Stimulated activated CD4-positive, alpha-beta T cell treated with anti-CD3 and anti-CD28 coated beads, Interleukin-15, amount 100 ng/mL, for 1 hour (primary cell): Measurements from ENCODE around the gene GRPEL1.

Experiments
- DNase-seq, 2 donors: peaks; one replicate each; pipeline ENCODE4 v3.0.0-alpha.2; 2020; ENCODE audit warnings: low read depth in 1 of 2, low spot score in 1 of 2

The GRPEL1 gene

GRCh38 chr4:7045961-7046921, 21.6 kb downstream of the GRPEL1 start:
- DNase-seq = no peak

GRCh38 chr4:7045553-7045952, 22.3 kb downstream of the GRPEL1 start:
- DNase-seq = no peak

- DNase-seq = no peak
These were observed 23.5 kb downstream of the GRPEL1 start for GRCh38 chr4:7044137-7044930.

GRCh38 chr4:7043284-7044136, 24.4 kb downstream of the GRPEL1 start, which contains the start of gene TADA2B:
Gene TADA2B (plus strand): TSS chr4:7043372. CDS start chr4:7043580, 208 bp downstream.
- DNase-seq = peak; percentile 36 to 90

GRCh38 chr4:7042503-7043283, 25.2 kb downstream of the GRPEL1 start:
- DNase-seq = peak in 1 of 2 donors; percentile 83

GRCh38 chr4:7041801-7042502, 25.9 kb downstream of the GRPEL1 start:
- no peak for DNase-seq

GRCh38 chr4:7041246-7041645, 26.6 kb downstream of the GRPEL1 start:
- DNase-seq = no peak

- DNase-seq = no peak
These were observed 27.1 kb downstream of the GRPEL1 start for GRCh38 chr4:7040765-7041164.

GRCh38 chr4:7037425-7037824, 30.4 kb downstream of the GRPEL1 start:
- DNase-seq = no peak

- no peak for DNase-seq
These were observed 33.4 kb downstream of the GRPEL1 start for GRCh38 chr4:7034262-7035081.

- no peak for DNase-seq
These were observed 35.3 kb downstream of the GRPEL1 start for GRCh38 chr4:7032596-7032995.

- no peak for DNase-seq
These were observed 36.1 kb downstream of the GRPEL1 start for GRCh38 chr4:7031558-7032449.

- no peak for DNase-seq
These were observed 37.0 kb downstream of the GRPEL1 start for GRCh38 chr4:7030856-7031255.

GRCh38 chr4:7029921-7030320, 37.9 kb downstream of the GRPEL1 start:
- no peak for DNase-seq

- no peak for DNase-seq
These were observed 38.7 kb downstream of the GRPEL1 start for GRCh38 chr4:7029212-7029611.

- no peak for DNase-seq
These were observed 40.0 kb downstream of the GRPEL1 start for GRCh38 chr4:7027913-7028312.

- DNase-seq = no peak
These were observed 40.6 kb downstream of the GRPEL1 start for GRCh38 chr4:7027284-7027683.

- DNase-seq = no peak
These were observed 41.8 kb downstream of the GRPEL1 start for GRCh38 chr4:7026107-7026506.
